Measurements from ENCODE around the gene LRRK1. TPM values are rescaled to one million over a fixed set of nuclear protein-coding genes. Genes with fewer than 3 reads are reported as not detected.
A peak's percentile ranks its signal among the peaks of the same experiment; 100 is the strongest.

LRRK1 gene
- total RNA-seq, 1 donor from 2014 or later, result 3.0 TPM

GRCh38 chr15:100880897-100881242, 38.3 kb upstream of the LRRK1 start:
- Histone ChIP-seq H3K27ac (replicated peaks) (no peak overlapping the region), H3K27me3 (ENCODE audit: low read depth) (peaks cover 100% of the 10 kb centered on the region), H3K36me3 (no peaks in the 10 kb centered on the region), H3K9me3 (replicated peaks) (no peaks in the 10 kb centered on the region), H3K4me3 (peak overlapping the region; percentile 66), H3K4me1 (peaks cover 9% of the 10 kb centered on the region)
- no peak for TF ChIP-seq CTCF (IDR thresholded peaks at IDR 0.05; ENCODE audit: borderline replicate concordance)
- intact Hi-C loops (cut with micrococcal nuclease), result no loop called here
- DNase-seq, result no peak

GRCh38 chr15:100881573-100882336, 37.4 kb upstream of the LRRK1 start:
- no peak for TF ChIP-seq CTCF (IDR thresholded peaks at IDR 0.05; ENCODE audit: borderline replicate concordance)
- Histone ChIP-seq H3K9me3 (replicated peaks) (no peaks in the 10 kb centered on the region), H3K27ac (replicated peaks) (no peak overlapping the region), H3K4me3 (no peak overlapping the region), H3K4me1 (peaks cover 9% of the 10 kb centered on the region), H3K36me3 (no peaks in the 10 kb centered on the region), H3K27me3 (ENCODE audit: low read depth) (peaks cover 100% of the 10 kb centered on the region)
- no peak for DNase-seq
- intact Hi-C loops (cut with micrococcal nuclease), result no loop called here

GRCh38 chr15:100885116-100885515, 34.0 kb upstream of the LRRK1 start:
- H3K27ac ChIP-seq (replicated peaks), result no peak overlapping the region
- peaks cover 99% of the 10 kb centered on the region for H3K27me3 ChIP-seq (ENCODE audit: low read depth)
- no peaks in the 10 kb centered on the region for H3K9me3 ChIP-seq (replicated peaks)
- TF ChIP-seq CTCF (IDR thresholded peaks at IDR 0.05; ENCODE audit: borderline replicate concordance), result no peak
- no peak overlapping the region for H3K4me3 ChIP-seq
- DNase-seq, result no peak
- H3K4me1 ChIP-seq, result peaks cover 18% of the 10 kb centered on the region
- intact Hi-C loops (cut with micrococcal nuclease), result no loop called here
- no peaks in the 10 kb centered on the region for H3K36me3 ChIP-seq

- DNase-seq, result no peak
- Histone ChIP-seq H3K36me3 (no peaks in the 10 kb centered on the region), H3K27me3 (ENCODE audit: low read depth) (peaks cover 99% of the 10 kb centered on the region), H3K4me1 (peaks cover 16% of the 10 kb centered on the region), H3K4me3 (no peak overlapping the region), H3K27ac (replicated peaks) (no peak overlapping the region), H3K9me3 (replicated peaks) (no peaks in the 10 kb centered on the region)
- no peak for TF ChIP-seq CTCF (IDR thresholded peaks at IDR 0.05; ENCODE audit: borderline replicate concordance)
- intact Hi-C loops (cut with micrococcal nuclease), result no loop called here
Observed at GRCh38 chr15:100885811-100886210, 33.3 kb upstream of the LRRK1 start.

- DNase-seq, result no peak
- H3K27me3 ChIP-seq (ENCODE audit: low read depth), result peaks cover 99% of the 10 kb centered on the region
Observed at GRCh38 chr15:100887211-100887913, 31.8 kb upstream of the LRRK1 start.

More at GRCh38 chr15:100887211-100887913, 31.8 kb upstream of the LRRK1 start:
- Histone ChIP-seq H3K4me3 (no peak overlapping the region), H3K4me1 (peaks cover 23% of the 10 kb centered on the region), H3K9me3 (replicated peaks) (no peaks in the 10 kb centered on the region), H3K27ac (replicated peaks) (no peak overlapping the region), H3K36me3 (no peaks in the 10 kb centered on the region)
- intact Hi-C loops (cut with micrococcal nuclease), result no loop called here
- TF ChIP-seq CTCF (IDR thresholded peaks at IDR 0.05; ENCODE audit: borderline replicate concordance), result no peak
